ENCODE data around the gene TNS4. TPM values are rescaled to one million over a fixed set of nuclear protein-coding genes. Genes with fewer than 3 reads are reported as not detected.

Gene TNS4
- polyA plus RNA-seq, 2 donors: 25.4 to 74.8 TPM

GRCh38 chr17:40461732-40462342 is 39.6 kb downstream of the TNS4 start:
- Histone ChIP-seq H3K27me3 (ENCODE audit: control insufficient read depth in 1 of 2, insufficient read depth in 2 of 2, low read length in 2 of 2) (no peaks in the 10 kb centered on the region), H3K27ac (ENCODE audit: low read depth in 2 of 2, low read length in 1 of 2) (peak overlapping the region; percentile 14 to 43), H3K4me1 (ENCODE audit: control insufficient read depth in 2 of 2, insufficient read depth in 2 of 2, low read length in 1 of 2) (peaks cover 3 to 5% of the 10 kb centered on the region in 2 donors), H3K36me3 (ENCODE audit: control insufficient read depth in 2 of 2, insufficient read depth in 2 of 2, low read length in 1 of 2) (no peaks in the 10 kb centered on the region), H3K4me3 (ENCODE audit: low read depth in 1 of 2, low read length in 2 of 2) (no peak overlapping the region), H3K9me3 (ENCODE audit: control insufficient read depth in 2 of 2, insufficient read depth in 1 of 2, low read depth in 1 of 2, low read length in 1 of 2) (no peaks in the 10 kb centered on the region)
- WGBS, 2 donors: 57 to 65% methylated on average over 12 of the region's 12 CpGs

GRCh38 chr17:40460968-40461731 is 40.3 kb downstream of the TNS4 start:
- Histone ChIP-seq H3K27ac (ENCODE audit: low read depth in 2 of 2, low read length in 1 of 2) (peak overlapping the region; percentile 38 to 43), H3K4me1 (ENCODE audit: control insufficient read depth in 2 of 2, insufficient read depth in 2 of 2, low read length in 1 of 2) (peaks cover 3 to 5% of the 10 kb centered on the region in 2 donors), H3K36me3 (ENCODE audit: control insufficient read depth in 2 of 2, insufficient read depth in 2 of 2, low read length in 1 of 2) (peaks cover 0 to 5% of the 10 kb centered on the region in 2 donors), H3K9me3 (ENCODE audit: control insufficient read depth in 2 of 2, insufficient read depth in 1 of 2, low read depth in 1 of 2, low read length in 1 of 2) (no peaks in the 10 kb centered on the region), H3K27me3 (ENCODE audit: control insufficient read depth in 1 of 2, insufficient read depth in 2 of 2, low read length in 2 of 2) (no peaks in the 10 kb centered on the region), H3K4me3 (ENCODE audit: low read depth in 1 of 2, low read length in 2 of 2) (no peak overlapping the region)
- WGBS, 2 donors: 55 to 69% methylated on average over 9 of the region's 9 CpGs

- Histone ChIP-seq H3K4me1 (ENCODE audit: control insufficient read depth in 2 of 2, insufficient read depth in 2 of 2, low read length in 1 of 2) (peaks cover 3 to 5% of the 10 kb centered on the region in 2 donors), H3K27ac (ENCODE audit: low read depth in 2 of 2, low read length in 1 of 2) (no peak overlapping the region), H3K4me3 (ENCODE audit: low read depth in 1 of 2, low read length in 2 of 2) (no peak overlapping the region), H3K27me3 (ENCODE audit: control insufficient read depth in 1 of 2, insufficient read depth in 2 of 2, low read length in 2 of 2) (no peaks in the 10 kb centered on the region), H3K36me3 (ENCODE audit: control insufficient read depth in 2 of 2, insufficient read depth in 2 of 2, low read length in 1 of 2) (peaks cover 0 to 5% of the 10 kb centered on the region in 2 donors), H3K9me3 (ENCODE audit: control insufficient read depth in 2 of 2, insufficient read depth in 1 of 2, low read depth in 1 of 2, low read length in 1 of 2) (no peaks in the 10 kb centered on the region)
- WGBS, 2 donors: 43 to 48% methylated on average over 3 of the region's 3 CpGs
Measured at GRCh38 chr17:40460604-40460967, 40.8 kb downstream of the TNS4 start.

- no peak overlapping the region for H3K4me3 ChIP-seq (ENCODE audit: low read depth in 1 of 2, low read length in 2 of 2)
- no peaks in the 10 kb centered on the region for H3K27me3 ChIP-seq (ENCODE audit: control insufficient read depth in 1 of 2, insufficient read depth in 2 of 2, low read length in 2 of 2)
- 66 to 68% methylated on average over 8 of the region's 8 CpGs for WGBS, 2 donors
- no peaks in the 10 kb centered on the region for H3K9me3 ChIP-seq (ENCODE audit: control insufficient read depth in 2 of 2, insufficient read depth in 1 of 2, low read depth in 1 of 2, low read length in 1 of 2)
- H3K36me3 ChIP-seq (ENCODE audit: control insufficient read depth in 2 of 2, insufficient read depth in 2 of 2, low read length in 1 of 2): peaks cover 0 to 5% of the 10 kb centered on the region in 2 donors
- H3K27ac ChIP-seq (ENCODE audit: low read depth in 2 of 2, low read length in 1 of 2): peak overlapping the region in 1 of 2 donors; percentile 35
- H3K4me1 ChIP-seq (ENCODE audit: control insufficient read depth in 2 of 2, insufficient read depth in 2 of 2, low read length in 1 of 2): peaks cover 3 to 5% of the 10 kb centered on the region in 2 donors
Measured at GRCh38 chr17:40459636-40460603, 41.5 kb downstream of the TNS4 start.

- H3K4me1 ChIP-seq (ENCODE audit: control insufficient read depth in 2 of 2, insufficient read depth in 2 of 2, low read length in 1 of 2): peaks cover 3 to 9% of the 10 kb centered on the region in 2 donors
- H3K27ac ChIP-seq (ENCODE audit: low read depth in 2 of 2, low read length in 1 of 2): no peak overlapping the region
- 79 to 82% methylated on average over 12 of the region's 12 CpGs for WGBS, 2 donors
Measured at GRCh38 chr17:40458851-40459482, 42.5 kb downstream of the TNS4 start.

GRCh38 chr17:40457964-40458791 is 43.2 kb downstream of the TNS4 start:
- H3K36me3 ChIP-seq (ENCODE audit: control insufficient read depth in 2 of 2, insufficient read depth in 2 of 2, low read length in 1 of 2): peaks cover 0 to 18% of the 10 kb centered on the region in 2 donors
- no peaks in the 10 kb centered on the region for H3K9me3 ChIP-seq (ENCODE audit: control insufficient read depth in 2 of 2, insufficient read depth in 1 of 2, low read depth in 1 of 2, low read length in 1 of 2)
- no peak overlapping the region for H3K4me3 ChIP-seq (ENCODE audit: low read depth in 1 of 2, low read length in 2 of 2)
- H3K27ac ChIP-seq (ENCODE audit: low read depth in 2 of 2, low read length in 1 of 2): peak overlapping the region; percentile 20 to 34
- WGBS, 2 donors: 43 to 52% methylated on average over 16 of the region's 16 CpGs
- H3K4me1 ChIP-seq (ENCODE audit: control insufficient read depth in 2 of 2, insufficient read depth in 2 of 2, low read length in 1 of 2): peaks cover 3 to 9% of the 10 kb centered on the region in 2 donors
- H3K27me3 ChIP-seq (ENCODE audit: control insufficient read depth in 1 of 2, insufficient read depth in 2 of 2, low read length in 2 of 2): no peaks in the 10 kb centered on the region

More at GRCh38 chr17:40458851-40459482, 42.5 kb downstream of the TNS4 start:
- no peaks in the 10 kb centered on the region for H3K27me3 ChIP-seq (ENCODE audit: control insufficient read depth in 1 of 2, insufficient read depth in 2 of 2, low read length in 2 of 2)
- no peaks in the 10 kb centered on the region for H3K9me3 ChIP-seq (ENCODE audit: control insufficient read depth in 2 of 2, insufficient read depth in 1 of 2, low read depth in 1 of 2, low read length in 1 of 2)
- H3K36me3 ChIP-seq (ENCODE audit: control insufficient read depth in 2 of 2, insufficient read depth in 2 of 2, low read length in 1 of 2): peaks cover 0 to 13% of the 10 kb centered on the region in 2 donors
- no peak overlapping the region for H3K4me3 ChIP-seq (ENCODE audit: low read depth in 1 of 2, low read length in 2 of 2)

GRCh38 chr17:40457369-40457768 is 44.1 kb downstream of the TNS4 start:
- Histone ChIP-seq H3K27ac (ENCODE audit: low read depth in 2 of 2, low read length in 1 of 2) (peak overlapping the region in 1 of 2 donors; percentile 24), H3K4me3 (ENCODE audit: low read depth in 1 of 2, low read length in 2 of 2) (no peak overlapping the region), H3K36me3 (ENCODE audit: control insufficient read depth in 2 of 2, insufficient read depth in 2 of 2, low read length in 1 of 2) (peaks cover 0 to 24% of the 10 kb centered on the region in 2 donors), H3K4me1 (ENCODE audit: control insufficient read depth in 2 of 2, insufficient read depth in 2 of 2, low read length in 1 of 2) (peaks cover 5 to 9% of the 10 kb centered on the region in 2 donors), H3K9me3 (ENCODE audit: control insufficient read depth in 2 of 2, insufficient read depth in 1 of 2, low read depth in 1 of 2, low read length in 1 of 2) (no peaks in the 10 kb centered on the region), H3K27me3 (ENCODE audit: control insufficient read depth in 1 of 2, insufficient read depth in 2 of 2, low read length in 2 of 2) (no peaks in the 10 kb centered on the region)
- WGBS, 2 donors: 80 to 91% methylated on average over 3 of the region's 3 CpGs

GRCh38 chr17:40456396-40456951 is 44.9 kb downstream of the TNS4 start:
- Histone ChIP-seq H3K27ac (ENCODE audit: low read depth in 2 of 2, low read length in 1 of 2) (peak overlapping the region; percentile 16 to 56), H3K4me3 (ENCODE audit: low read depth in 1 of 2, low read length in 2 of 2) (no peak overlapping the region), H3K27me3 (ENCODE audit: control insufficient read depth in 1 of 2, insufficient read depth in 2 of 2, low read length in 2 of 2) (no peaks in the 10 kb centered on the region), H3K36me3 (ENCODE audit: control insufficient read depth in 2 of 2, insufficient read depth in 2 of 2, low read length in 1 of 2) (peaks cover 0 to 27% of the 10 kb centered on the region in 2 donors), H3K9me3 (ENCODE audit: control insufficient read depth in 2 of 2, insufficient read depth in 1 of 2, low read depth in 1 of 2, low read length in 1 of 2) (no peaks in the 10 kb centered on the region), H3K4me1 (ENCODE audit: control insufficient read depth in 2 of 2, insufficient read depth in 2 of 2, low read length in 1 of 2) (peaks cover 5 to 12% of the 10 kb centered on the region in 2 donors)
- 67 to 70% methylated on average over 16 of the region's 16 CpGs for WGBS, 2 donors

Data from esophagus (tissue), 2 donors.